Activated naive CD4-positive, alpha-beta T cell treated with anti-CD3 and anti-CD28 coated beads for 36 hours (primary cell): Measurements from ENCODE around the gene ELOF1. TPM values are rescaled to one million over a fixed set of nuclear protein-coding genes. Genes with fewer than 3 reads are reported as not detected.

ENCODE experiments used
- CTCF ChIA-PET: fragments of 350-600 bp; sonication (Branson Sonifier 250); formaldehyde crosslinking; loops from one replicate; lab custom pipeline; 2021; ENCODE audit warnings: antibody characterized with exemption; lab: Charles Lee
- DNase-seq: peaks from one replicate; pipeline ENCODE4 v3.0.0-alpha.2; 2020
- H3K27ac Mint-ChIP-seq: one replicate; pipeline ENCODE4 v1.8.0; 2021; ENCODE audit warnings: mild to moderate bottlenecking, mixed read lengths
- H3K27me3 Mint-ChIP-seq: one replicate; pipeline ENCODE4 v1.8.0; 2021; ENCODE audit warnings: low read depth, mixed read lengths
- H3K36me3 Mint-ChIP-seq: one replicate; pipeline ENCODE4 v1.8.0; 2021; ENCODE audit warnings: low read depth, mixed read lengths
- H3K4me1 Mint-ChIP-seq: one replicate; pipeline ENCODE4 v1.8.0; 2021; ENCODE audit warnings: low read depth, mixed read lengths
- H3K4me3 Mint-ChIP-seq: one replicate; pipeline ENCODE4 v1.8.0; 2021; ENCODE audit warnings: mild to moderate bottlenecking, moderate library complexity, mixed read lengths
- H3K9me3 Mint-ChIP-seq: one replicate; pipeline ENCODE4 v1.8.0; 2021; ENCODE audit warnings: mixed read lengths
- intact Hi-C: fragments of 100-400 bp; cut with micrococcal nuclease; formaldehyde crosslinking; loops from one replicate; pipeline ENCODE4 v1.15.1; 2023
- total RNA-seq, 2 experiments: library from RNA; stranded (reverse); gene quantifications; one replicate each; pipeline ENCODE4 v1.2.3, GENCODE V29; 2021

Gene ELOF1
- total RNA-seq, 2 experiments from 2014 or later, result 33.0 to 33.4 TPM

GRCh38 chr19:11547929-11548700, 10.9 kb downstream of the ELOF1 start:
- Mint-ChIP-seq H3K4me1 (peaks cover 2% of the 10 kb centered on the region), H3K27me3 (no peaks in the 10 kb centered on the region), H3K9me3 (no peaks in the 10 kb centered on the region), H3K36me3 (no peaks in the 10 kb centered on the region), H3K4me3 (no peak overlapping the region), H3K27ac (no peak overlapping the region)
- CTCF ChIA-PET, result no interaction called here
- no peak for DNase-seq
- intact Hi-C loops, result no loop called here

DNA sequence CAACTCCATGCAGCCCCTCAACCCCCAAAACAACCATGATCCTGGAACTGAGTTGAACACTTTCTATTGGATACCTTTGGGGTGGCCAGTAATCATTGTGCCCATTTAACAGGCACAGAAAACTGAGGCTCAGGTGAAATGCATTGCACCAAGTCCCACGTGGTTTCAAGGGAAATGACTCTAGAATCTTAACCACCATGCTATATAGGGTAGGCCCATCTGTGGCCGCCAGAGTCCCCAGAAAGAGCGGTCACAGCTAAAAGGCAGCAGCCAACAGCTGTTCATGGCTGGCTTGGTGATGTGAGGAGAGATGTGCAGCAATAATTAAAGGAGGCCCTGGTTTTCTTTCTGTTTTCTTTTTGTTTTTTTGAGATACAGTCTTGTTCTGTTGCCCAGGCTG, 17.8 kb downstream of the ELOF1 start:
- CTCF ChIA-PET, result interaction anchor here (0.6 kb wide), 1 partner anchor 44 kb away, joined by 3 read pairs; no protein-coding TSS in a partner anchor
- H3K4me1 Mint-ChIP-seq, result peaks cover 5% of the 10 kb centered on the region
- no peak overlapping the region for H3K4me3 Mint-ChIP-seq
- H3K9me3 Mint-ChIP-seq, result no peaks in the 10 kb centered on the region
- no peak overlapping the region for H3K27ac Mint-ChIP-seq
- H3K36me3 Mint-ChIP-seq, result no peaks in the 10 kb centered on the region
- intact Hi-C loops, result no loop called here
- no peak for DNase-seq
- peaks cover 23% of the 10 kb centered on the region for H3K27me3 Mint-ChIP-seq

DNA sequence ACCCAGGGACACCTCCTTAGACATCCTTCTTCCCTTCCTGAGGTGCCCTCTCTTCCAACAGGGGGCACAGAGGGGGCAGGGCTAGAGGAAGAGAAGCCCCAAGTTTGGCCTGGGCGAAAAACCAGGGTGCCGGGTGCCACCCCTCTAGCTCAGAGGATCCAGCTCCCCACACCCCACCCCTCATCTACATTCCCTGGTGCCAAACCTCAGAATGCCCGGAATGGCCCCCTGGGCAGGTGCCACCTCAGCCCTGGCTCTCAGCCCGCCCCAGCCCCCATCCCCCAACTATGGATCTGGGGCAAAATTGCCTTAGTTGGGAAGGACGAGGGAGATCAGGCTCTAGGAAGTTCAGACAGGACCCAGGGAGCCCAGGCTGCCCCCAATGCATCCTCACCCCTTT, 18.4 kb downstream of the ELOF1 start:
- CTCF ChIA-PET, result no interaction called here
- Mint-ChIP-seq H3K27ac (no peak overlapping the region), H3K36me3 (no peaks in the 10 kb centered on the region), H3K4me1 (peaks cover 4% of the 10 kb centered on the region), H3K9me3 (no peaks in the 10 kb centered on the region), H3K27me3 (peaks cover 23% of the 10 kb centered on the region), H3K4me3 (no peak overlapping the region)
- DNase-seq, result no peak
- intact Hi-C loops, result no loop called here

DNA sequence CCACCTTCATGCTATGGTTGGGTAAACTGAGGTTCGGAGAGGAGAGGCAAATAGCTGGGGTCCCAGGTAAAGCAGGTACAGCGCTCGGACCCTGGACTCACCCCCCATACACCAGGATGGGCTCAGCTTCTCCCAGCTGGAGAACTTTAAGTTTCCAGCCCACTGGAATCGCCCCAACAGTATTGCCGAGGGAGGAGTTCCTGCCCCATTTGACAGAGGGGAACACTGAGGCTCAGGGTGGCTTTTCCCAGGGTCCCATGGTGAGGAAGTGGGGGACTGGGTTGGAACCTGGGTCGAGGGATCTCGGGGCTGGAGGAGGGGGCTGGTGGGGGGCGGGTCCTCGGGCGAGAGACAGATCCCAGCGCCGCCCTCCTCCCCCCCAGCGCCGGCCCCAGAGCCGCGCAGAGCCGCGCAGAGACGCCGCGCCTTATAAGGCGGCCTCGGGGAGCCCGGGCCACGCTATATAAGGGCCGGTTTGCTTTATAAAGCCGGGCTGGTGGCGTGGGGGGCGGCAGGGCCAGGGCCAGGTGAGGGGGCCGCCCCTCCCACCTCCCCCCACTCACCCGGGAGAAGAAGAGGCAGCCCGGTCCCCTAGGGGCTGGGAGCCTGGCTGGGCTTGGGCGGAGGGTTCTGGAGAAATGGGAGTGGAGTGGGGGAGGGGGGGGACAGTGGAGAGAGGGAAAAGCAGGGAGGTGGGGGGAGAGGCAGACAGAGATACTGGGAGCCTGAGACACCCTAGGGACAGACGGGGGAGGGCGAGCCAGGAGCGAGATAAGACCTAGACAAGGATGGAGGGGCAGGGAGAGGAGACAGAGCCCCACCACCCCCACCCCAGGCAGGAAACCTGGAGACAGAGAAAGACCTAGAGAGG, 19.3 kb downstream of the ELOF1 start:
- H3K36me3 Mint-ChIP-seq, result no peaks in the 10 kb centered on the region
- CTCF ChIA-PET, result no interaction called here
- no peak overlapping the region for H3K4me3 Mint-ChIP-seq
- intact Hi-C loops, result no loop called here
- H3K27ac Mint-ChIP-seq, result no peak overlapping the region
- H3K9me3 Mint-ChIP-seq, result no peaks in the 10 kb centered on the region
- DNase-seq, result no peak
- H3K27me3 Mint-ChIP-seq, result peaks cover 23% of the 10 kb centered on the region
- H3K4me1 Mint-ChIP-seq, result peaks cover 10% of the 10 kb centered on the region

- Mint-ChIP-seq H3K4me1 (peaks cover 12% of the 10 kb centered on the region), H3K9me3 (no peaks in the 10 kb centered on the region), H3K27me3 (peaks cover 23% of the 10 kb centered on the region), H3K4me3 (no peak within 1 kb of the TSS), H3K27ac (no peak within 1 kb of the TSS), H3K36me3 (no peaks in the 10 kb centered on the region)
- DNase-seq, result no peak
- intact Hi-C loops, result no loop called here
- CTCF ChIA-PET, result no interaction called here
Observed at GRCh38 chr19:11538232-11539036, 20.6 kb downstream of the ELOF1 start, which contains the start of gene CNN1. Gene CNN1, plus strand, starts transcription at chr19:11538851. Its CDS starts 77 bp downstream, at chr19:11538928.

DNA sequence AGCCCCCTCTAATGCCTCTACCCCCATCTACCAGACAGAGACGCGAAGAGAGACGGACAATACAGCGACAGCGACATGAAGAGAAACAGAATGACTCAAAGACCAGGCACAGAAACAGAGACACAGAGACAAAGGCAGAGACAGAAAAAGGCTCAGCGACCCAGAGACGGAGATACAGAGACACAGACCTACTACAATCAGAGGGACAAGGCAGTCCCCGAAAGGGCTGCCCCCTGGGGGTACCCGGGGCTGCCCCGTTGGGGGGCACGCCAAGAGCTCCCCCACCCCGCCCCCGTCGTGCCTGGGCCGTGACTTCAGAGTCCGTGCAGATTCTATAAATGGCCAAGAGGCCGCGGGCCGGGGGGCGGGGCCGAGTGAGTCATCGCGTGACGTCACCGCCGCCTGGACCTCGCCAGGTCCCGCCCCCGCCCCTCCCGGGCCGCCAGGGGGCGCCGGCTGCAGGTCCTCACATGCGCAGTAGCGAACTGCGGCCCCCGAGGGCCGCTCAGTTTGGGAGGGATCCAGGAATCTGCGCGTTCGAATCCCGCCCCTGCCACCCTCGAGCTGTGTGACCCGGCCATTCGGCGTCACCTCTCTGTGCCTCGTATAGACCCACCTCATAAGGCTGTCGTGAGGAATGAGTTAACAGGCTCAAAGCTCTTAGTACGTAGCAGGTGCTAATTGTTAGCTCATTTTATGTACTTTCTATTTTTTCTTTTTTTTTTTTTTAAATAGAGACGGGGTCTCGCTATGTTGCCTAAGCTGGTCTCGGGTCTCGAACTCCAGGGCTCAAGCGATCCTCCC, 23.0 kb downstream of the ELOF1 start:
- H3K4me1 Mint-ChIP-seq, result peaks cover 19% of the 10 kb centered on the region
- H3K36me3 Mint-ChIP-seq, result no peaks in the 10 kb centered on the region
- H3K4me3 Mint-ChIP-seq, result no peak overlapping the region
- intact Hi-C loops, result loop anchor here (1.0 kb wide), 2 partner anchors 23 to 51 kb away; partner anchors contain the start of gene ELOF1
- CTCF ChIA-PET, result interaction anchor here (0.5 to 1.5 kb wide), 20 partner anchors 9 to 245 kb away, joined by 3 to 8 read pairs (median 4); partner anchors contain the start of gene ELOF1
- H3K27me3 Mint-ChIP-seq, result peaks cover 16% of the 10 kb centered on the region
- DNase-seq, result peak; percentile 87
- no peaks in the 10 kb centered on the region for H3K9me3 Mint-ChIP-seq
- no peak overlapping the region for H3K27ac Mint-ChIP-seq

DNA sequence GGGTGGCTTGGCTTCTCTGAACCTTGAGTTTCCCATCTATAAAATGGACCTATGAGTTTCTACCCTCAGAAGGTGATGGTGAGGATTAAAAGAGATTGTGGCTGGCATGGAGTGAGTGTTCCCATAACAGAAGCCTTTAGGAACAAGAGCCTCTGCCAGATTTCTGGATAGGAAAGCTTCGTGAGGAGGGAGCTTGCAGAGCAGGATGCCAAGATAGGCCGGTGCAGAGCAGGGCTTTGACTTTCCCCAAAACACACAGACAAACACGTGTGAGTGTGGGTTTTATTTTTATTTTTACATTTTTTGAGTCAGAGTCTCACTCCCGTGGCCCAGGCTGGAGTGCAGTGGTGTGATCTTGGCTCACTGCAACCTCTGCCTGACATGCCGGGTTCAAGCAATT, 24.1 kb downstream of the ELOF1 start:
- no peak for DNase-seq
- H3K9me3 Mint-ChIP-seq, result no peaks in the 10 kb centered on the region
- H3K36me3 Mint-ChIP-seq, result no peaks in the 10 kb centered on the region
- CTCF ChIA-PET, result no interaction called here
- no peak overlapping the region for H3K4me3 Mint-ChIP-seq
- no peak overlapping the region for H3K27ac Mint-ChIP-seq
- peaks cover 23% of the 10 kb centered on the region for H3K4me1 Mint-ChIP-seq
- H3K27me3 Mint-ChIP-seq, result peaks cover 11% of the 10 kb centered on the region
- intact Hi-C loops, result no loop called here

DNA sequence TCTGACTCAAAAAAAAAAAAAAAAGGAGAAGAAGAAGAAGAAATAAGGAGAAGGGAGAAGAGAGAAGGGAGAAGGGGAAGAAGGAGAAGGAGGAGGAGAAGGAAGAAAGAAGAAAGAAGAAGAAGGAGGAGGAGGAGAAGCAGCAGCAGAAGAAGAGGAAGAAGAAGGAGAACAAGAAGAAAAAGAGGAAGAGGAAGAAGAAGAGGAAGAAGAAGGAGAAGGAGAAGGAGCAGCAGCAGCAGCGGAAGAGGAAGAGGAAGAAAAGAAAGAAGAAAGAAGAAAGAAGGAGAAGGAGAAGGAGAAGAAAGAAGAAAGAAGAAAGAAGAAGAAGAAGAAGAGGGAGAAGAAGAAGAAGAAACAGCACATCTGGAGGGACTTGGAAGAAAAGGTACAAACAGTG, 24.5 kb downstream of the ELOF1 start:
- intact Hi-C loops, result no loop called here
- Mint-ChIP-seq H3K4me1 (peaks cover 23% of the 10 kb centered on the region), H3K27ac (no peak overlapping the region), H3K4me3 (no peak overlapping the region), H3K27me3 (peaks cover 11% of the 10 kb centered on the region), H3K36me3 (no peaks in the 10 kb centered on the region), H3K9me3 (no peaks in the 10 kb centered on the region)
- DNase-seq, result no peak
- CTCF ChIA-PET, result interaction anchor here (0.7 to 1.0 kb wide), 2 partner anchors 29 to 53 kb away, joined by 3 read pairs; partner anchors contain the start of gene ZNF653

DNA sequence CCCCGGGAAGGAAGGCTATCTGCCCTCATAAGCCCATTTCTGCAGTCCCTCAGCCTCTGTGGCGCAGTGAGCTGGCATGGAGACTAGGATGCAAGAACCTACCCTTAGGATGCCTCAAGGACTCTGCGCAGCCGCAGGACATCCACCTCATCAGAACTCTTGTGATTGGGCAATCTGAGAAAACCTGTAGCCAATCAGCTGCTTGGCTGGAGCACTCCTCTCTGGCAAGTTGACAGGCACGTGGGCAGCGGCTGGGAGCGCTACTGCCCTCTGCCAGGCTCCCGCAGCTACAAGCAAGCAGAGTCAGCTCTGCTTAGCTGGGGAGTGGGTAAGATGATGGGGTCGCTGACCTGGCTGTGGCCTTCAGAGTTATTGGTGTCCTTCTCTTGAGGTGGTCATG, 28.6 kb downstream of the ELOF1 start:
- Mint-ChIP-seq H3K9me3 (no peaks in the 10 kb centered on the region), H3K27me3 (no peaks in the 10 kb centered on the region), H3K4me3 (no peak overlapping the region), H3K4me1 (peaks cover 31% of the 10 kb centered on the region), H3K27ac (no peak overlapping the region), H3K36me3 (peaks cover 4% of the 10 kb centered on the region)
- intact Hi-C loops, result no loop called here
- CTCF ChIA-PET, result no interaction called here
- DNase-seq, result peak; percentile 64

GRCh38 chr19:11528551-11529341, 30.3 kb downstream of the ELOF1 start, which contains the start of gene ECSIT:
Gene ECSIT, minus strand, starts transcription at chr19:11529134. Its CDS starts 9,964 bp downstream, at chr19:11519170.
- H3K9me3 Mint-ChIP-seq, result no peaks in the 10 kb centered on the region
- peaks cover 26% of the 10 kb centered on the region for H3K4me1 Mint-ChIP-seq
- CTCF ChIA-PET, result interaction anchor here (0.6 to 1.0 kb wide), 2 partner anchors 59 to 147 kb away, joined by 3 to 4 read pairs; no protein-coding TSS in a partner anchor
- H3K4me3 Mint-ChIP-seq, result peak within 1 kb of the TSS; percentile 97
- H3K36me3 Mint-ChIP-seq, result peaks cover 4% of the 10 kb centered on the region
- no peaks in the 10 kb centered on the region for H3K27me3 Mint-ChIP-seq
- peak within 1 kb of the TSS; percentile 90 for H3K27ac Mint-ChIP-seq
- intact Hi-C loops, result loop anchor here (1.0 to 2.0 kb wide), 5 partner anchors 23 to 154 kb away; partner anchors contain the start of genes ELOF1, ODAD3, PRKCSH and SWSAP1
- DNase-seq, result peak; percentile 97
